ENCODE data around the gene FRMD4A. TPM values are rescaled to one million over a fixed set of nuclear protein-coding genes. Genes with fewer than 3 reads are reported as not detected.
"Not testable (repeated sequence)": the region's sequence is repeated elsewhere in the genome, so short reads cannot be mapped to it uniquely, and the experiment has no call there.

The FRMD4A gene
- total RNA-seq, 2 experiments from 2014 or later: 0.17 TPM; not detected in 1

- CTCF ChIA-PET (ENCODE audit: unreplicated experiment): no interaction called here
- DNase-seq (ENCODE audit: low spot score): no peak
- Histone ChIP-seq H3K27ac (ENCODE audit: low read depth, low read length, poor library complexity, severe bottlenecking) (no peak overlapping the region), H3K36me3 (ENCODE audit: insufficient read depth, low read length) (no peaks in the 10 kb centered on the region), H2AFZ (ENCODE audit: low read length) (no peak overlapping the region), H3K4me3 (ENCODE audit: low read depth, low read length, poor library complexity, severe bottlenecking) (no peak overlapping the region), H3K4me2 (ENCODE audit: low read length) (no peak overlapping the region), H3K4me1 (ENCODE audit: insufficient read depth, low read length, poor library complexity, severe bottlenecking) (no peaks in the 10 kb centered on the region), H3K79me2 (ENCODE audit: insufficient read depth, low read depth, low read length) (no peaks in the 10 kb centered on the region), H3K9me3 (ENCODE audit: low read length) (no peaks in the 10 kb centered on the region), H4K20me1 (ENCODE audit: insufficient read depth, low read length) (no peaks in the 10 kb centered on the region), H3K9me2 (ENCODE audit: insufficient read depth, low read length) (no peaks in the 10 kb centered on the region)
- intact Hi-C loops (cut with micrococcal nuclease; ENCODE audit: unreplicated experiment): no loop called here
- no TSS peak for BruUV-seq (replicated peaks)
- POLR2A ChIA-PET: interaction anchor here (0.6 kb wide), 1 partner anchor 1286 kb away, joined by 3 read pairs; no protein-coding TSS in a partner anchor
- TF ChIP-seq EZH2phosphoT487 (IDR thresholded peaks at IDR 0.05; ENCODE audit: borderline replicate concordance, low read depth, low read length): no peak
- TF ChIP-seq CTCF (conservative IDR thresholded peaks at IDR 0.05; ENCODE audit: low read length): no peak
These were observed 115.1 kb downstream of the FRMD4A start for GRCh38 chr10:14215641-14216040.

- H3K4me2 ChIP-seq (ENCODE audit: low read length); H3K4me1 ChIP-seq (ENCODE audit: insufficient read depth, low read length, poor library complexity, severe bottlenecking); H4K20me1 ChIP-seq (ENCODE audit: insufficient read depth, low read length); H3K4me3 ChIP-seq (ENCODE audit: low read depth, low read length, poor library complexity, severe bottlenecking); DNase-seq (ENCODE audit: low spot score); H2AFZ ChIP-seq (ENCODE audit: low read length); H3K27ac ChIP-seq (ENCODE audit: low read depth, low read length, poor library complexity, severe bottlenecking); CTCF ChIA-PET (ENCODE audit: unreplicated experiment); H3K79me2 ChIP-seq (ENCODE audit: insufficient read depth, low read depth, low read length); BruUV-seq (replicated peaks); H3K36me3 ChIP-seq (ENCODE audit: insufficient read depth, low read length); H3K9me3 ChIP-seq (ENCODE audit: low read length); H3K9me2 ChIP-seq (ENCODE audit: insufficient read depth, low read length); intact Hi-C loops (cut with micrococcal nuclease; ENCODE audit: unreplicated experiment): not testable (repeated sequence)
- POLR2A ChIA-PET: interaction anchor here (0.6 to 0.9 kb wide), 2 partner anchors 9 to 20 kb away, joined by 3 read pairs; no protein-coding TSS in a partner anchor
These were observed 117.0 kb downstream of the FRMD4A start for GRCh38 chr10:14213703-14214102.

GRCh38 chr10:14211610-14212009 lies 119.1 kb downstream of the FRMD4A start:
- no peaks in the 10 kb centered on the region for H3K9me2 ChIP-seq (ENCODE audit: insufficient read depth, low read length)
- no peaks in the 10 kb centered on the region for H4K20me1 ChIP-seq (ENCODE audit: insufficient read depth, low read length)
- no TSS peak for BruUV-seq (replicated peaks)
- H3K4me1 ChIP-seq (ENCODE audit: insufficient read depth, low read length, poor library complexity, severe bottlenecking): no peaks in the 10 kb centered on the region
- H3K4me3 ChIP-seq (ENCODE audit: low read depth, low read length, poor library complexity, severe bottlenecking): no peak overlapping the region
- intact Hi-C loops (cut with micrococcal nuclease; ENCODE audit: unreplicated experiment): no loop called here
- no peak overlapping the region for H3K27ac ChIP-seq (ENCODE audit: low read depth, low read length, poor library complexity, severe bottlenecking)
- no peaks in the 10 kb centered on the region for H3K79me2 ChIP-seq (ENCODE audit: insufficient read depth, low read depth, low read length)
- DNase-seq (ENCODE audit: low spot score): no peak
- no peaks in the 10 kb centered on the region for H3K36me3 ChIP-seq (ENCODE audit: insufficient read depth, low read length)
- POLR2A ChIA-PET: interaction anchor here (1.0 kb wide), 1 partner anchor 13 kb away, joined by 3 read pairs; no protein-coding TSS in a partner anchor
- no peak for TF ChIP-seq CTCF (conservative IDR thresholded peaks at IDR 0.05; ENCODE audit: low read length)
- no peak for TF ChIP-seq EZH2phosphoT487 (IDR thresholded peaks at IDR 0.05; ENCODE audit: borderline replicate concordance, low read depth, low read length)
- H2AFZ ChIP-seq (ENCODE audit: low read length): no peak overlapping the region
- H3K4me2 ChIP-seq (ENCODE audit: low read length): no peak overlapping the region
- CTCF ChIA-PET (ENCODE audit: unreplicated experiment): no interaction called here
- no peaks in the 10 kb centered on the region for H3K9me3 ChIP-seq (ENCODE audit: low read length)
